NCI-H748 (cell line): ENCODE results near the gene MYLK2.
A peak's percentile ranks its signal among the peaks of the same experiment; 100 is the strongest.

Experiments used
- DNase-seq: peaks from one replicate; lab custom pipeline; 2025; ENCODE audit not compliant: unreplicated experiment; lab: John Stamatoyannopoulos, UW

MYLK2 gene

DNA sequence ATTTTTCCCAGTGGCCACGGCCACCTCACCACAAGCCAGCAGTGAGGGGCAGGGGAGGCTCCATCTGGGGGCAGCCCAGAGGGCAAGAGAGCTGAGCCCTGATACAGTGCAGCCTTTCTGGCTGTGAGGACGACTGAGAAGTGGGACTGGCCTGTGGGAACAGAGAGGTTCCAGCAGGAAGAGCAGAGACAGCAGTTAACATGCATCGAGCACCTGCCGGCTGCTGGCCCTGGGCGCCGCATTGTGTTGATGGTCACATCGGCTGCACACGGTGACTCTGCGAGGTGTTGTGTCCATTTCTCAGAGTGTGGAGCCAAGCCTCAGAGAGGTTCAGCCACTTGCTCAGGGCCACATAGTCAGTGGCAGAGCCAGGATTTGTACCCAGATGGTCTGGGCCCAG is 16.4 kb downstream of the MYLK2 start:
- DNase-seq = no peak

DNA sequence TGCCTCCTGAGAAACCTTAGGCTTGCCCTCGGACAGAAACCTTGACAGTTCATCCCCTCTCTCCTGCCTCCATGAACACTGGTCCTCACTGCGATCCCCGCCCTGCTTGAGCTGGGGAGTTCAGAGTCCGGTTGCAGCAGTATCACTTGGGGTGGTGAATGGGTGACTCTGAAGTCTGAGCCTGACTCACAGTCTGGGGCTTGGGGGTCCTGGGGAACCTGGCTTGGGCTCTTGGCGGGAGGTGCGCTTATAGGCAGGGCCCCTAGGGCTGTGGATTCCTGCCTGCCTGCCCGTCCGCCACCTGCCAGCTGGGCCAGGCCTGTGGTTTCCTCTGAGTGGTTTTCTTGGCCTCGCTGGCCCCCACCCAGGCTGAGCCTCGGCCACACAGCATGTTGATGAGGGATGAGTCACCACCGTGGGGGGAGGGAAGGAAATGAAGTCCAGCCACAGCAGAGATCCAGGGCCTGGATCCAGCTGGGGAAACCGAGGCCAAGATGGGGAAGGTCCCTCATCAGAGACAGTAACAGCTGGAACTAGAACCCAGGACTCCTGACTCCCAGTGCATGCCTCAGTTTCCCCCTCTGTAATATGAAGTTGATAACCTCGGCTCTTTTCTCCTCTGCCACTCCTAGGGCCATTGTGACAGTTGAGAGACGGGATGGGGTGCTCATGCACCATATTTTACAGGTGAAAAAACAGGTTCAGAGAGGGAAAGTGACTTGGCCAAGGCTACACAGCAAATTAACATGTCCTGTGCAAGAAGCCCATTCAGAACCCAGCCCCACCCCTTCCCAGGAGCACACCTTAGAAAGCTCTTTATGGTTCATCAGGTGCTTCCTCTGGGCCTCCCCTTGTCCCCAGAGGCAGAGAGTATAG is 17.1 kb downstream of the MYLK2 start:
- DNase-seq = no peak

DNA sequence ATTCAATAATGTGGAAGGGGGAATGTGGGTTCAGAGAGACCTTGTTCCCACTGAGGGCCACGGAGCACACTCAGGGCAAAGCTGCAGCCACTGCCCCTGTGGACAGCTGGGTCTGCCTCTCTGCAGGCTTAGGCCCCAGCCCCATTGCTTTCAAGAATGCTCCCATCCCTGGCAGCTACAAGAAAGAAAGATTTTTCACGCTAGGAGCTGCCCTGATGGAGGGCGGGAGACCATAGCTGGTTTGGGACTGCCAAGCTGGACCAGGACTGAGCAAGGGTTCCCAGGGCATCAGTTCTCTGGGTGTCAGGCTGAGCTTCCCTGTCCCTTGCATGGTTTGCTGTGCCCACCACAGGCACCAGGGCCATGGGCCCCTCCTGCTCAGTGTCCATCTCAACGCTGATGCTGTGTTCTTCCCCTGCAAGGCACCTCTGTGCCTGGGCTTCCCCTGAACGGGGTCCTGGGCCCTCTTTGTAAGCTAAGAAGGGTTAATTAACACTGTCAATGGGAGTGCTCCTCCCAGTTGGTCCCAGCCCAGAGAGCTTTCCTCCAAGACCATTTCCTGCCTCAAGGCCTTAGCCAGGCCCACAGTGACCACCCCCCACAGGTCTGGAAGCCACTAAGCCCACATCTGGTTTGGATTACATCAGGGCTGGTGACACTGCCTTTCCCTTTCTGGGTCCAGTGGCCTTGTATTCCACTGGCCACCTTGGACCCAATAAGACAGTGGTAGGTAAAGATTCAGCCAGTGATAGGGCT is 17.9 kb downstream of the MYLK2 start:
- DNase-seq = no peak

DNA sequence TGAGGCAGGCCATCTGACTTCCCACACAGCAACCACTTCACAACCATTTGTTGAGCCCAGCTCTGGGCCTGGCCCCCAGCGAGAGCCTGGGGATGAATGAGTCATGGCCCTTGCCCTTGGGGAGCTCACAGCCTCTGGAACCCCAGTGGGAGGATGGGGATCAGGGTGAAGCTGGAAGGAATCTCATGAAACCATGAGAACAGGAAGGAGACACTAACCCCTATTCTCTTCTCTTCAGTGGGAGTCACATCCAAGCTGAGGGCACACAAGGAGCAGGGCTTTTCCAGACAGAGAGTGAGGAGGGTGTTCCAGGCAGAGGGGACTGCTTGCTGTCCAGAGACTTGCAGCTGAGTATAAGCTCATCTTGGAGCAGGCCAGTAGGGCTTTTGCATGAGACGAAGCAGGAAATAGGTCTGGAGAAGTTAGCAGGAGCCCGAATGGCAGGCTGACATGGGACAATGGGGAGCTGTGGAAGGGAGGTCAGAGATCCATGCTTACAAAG is 18.8 kb downstream of the MYLK2 start:
- no peak for DNase-seq

DNA sequence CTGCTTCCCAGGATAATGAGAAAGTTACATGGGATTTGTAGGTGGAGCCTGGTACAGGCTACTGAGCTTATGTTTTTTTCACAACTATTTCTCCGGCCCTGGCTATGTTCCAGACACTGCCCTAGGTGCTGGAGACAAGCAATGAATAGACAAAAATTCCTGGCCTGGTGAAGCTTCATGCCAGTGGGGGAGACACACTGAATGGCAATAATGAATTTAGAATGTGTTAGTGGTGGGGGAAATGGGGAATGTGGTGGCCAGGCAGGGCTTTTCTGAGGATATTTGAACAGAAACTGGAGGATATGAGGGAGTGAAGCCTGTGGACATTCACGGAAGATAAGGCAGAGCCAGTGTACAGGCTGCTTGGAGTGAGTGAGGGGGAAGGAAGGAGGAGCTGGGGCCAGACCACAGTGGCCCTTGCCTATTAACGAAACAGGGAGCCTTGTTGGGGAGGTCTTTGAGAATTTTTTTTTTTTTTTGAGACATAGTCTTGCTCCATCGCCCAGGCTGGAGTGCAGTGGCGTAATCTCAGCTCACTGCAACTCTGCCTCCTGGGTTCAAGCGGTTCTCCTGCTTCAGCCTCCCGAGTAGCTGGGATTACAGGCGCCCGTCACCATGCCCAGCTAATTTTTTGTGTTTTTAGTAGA is 19.6 kb downstream of the MYLK2 start:
- DNase-seq = no peak

DNA sequence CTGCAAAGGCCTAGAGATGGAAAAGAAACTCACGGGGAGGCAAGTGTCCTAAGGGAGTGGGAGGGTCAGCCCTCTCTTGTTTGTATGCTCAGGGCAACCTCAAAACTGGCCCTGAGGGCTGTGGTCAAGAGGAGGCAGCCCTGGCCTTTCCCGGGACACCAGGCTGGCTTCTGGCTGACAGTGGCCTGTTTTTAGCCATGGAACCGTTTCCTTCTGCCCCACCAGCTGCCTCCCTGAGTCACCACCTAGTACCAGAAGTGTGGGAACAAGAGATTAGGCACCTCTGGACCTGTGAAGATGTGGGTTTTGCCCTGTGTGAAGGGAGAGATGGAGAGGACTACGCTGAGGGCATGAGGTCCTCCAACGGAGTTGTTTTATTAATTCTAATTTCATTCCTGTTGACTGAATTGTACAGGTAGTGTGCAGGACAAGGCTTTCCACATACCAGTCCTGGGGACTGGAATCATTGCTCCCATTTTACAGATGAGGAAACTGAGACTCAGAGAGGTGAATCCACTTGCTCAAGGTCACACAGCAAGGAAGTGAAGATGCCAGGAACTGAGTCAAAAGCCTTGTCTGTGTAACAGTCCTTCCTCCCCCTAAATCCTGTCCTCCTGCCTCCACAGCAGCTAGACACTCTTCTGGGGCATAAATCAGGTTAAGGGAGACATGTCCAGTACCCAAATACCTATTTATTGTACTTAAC is 20.8 kb downstream of the MYLK2 start:
- DNase-seq = no peak

DNA sequence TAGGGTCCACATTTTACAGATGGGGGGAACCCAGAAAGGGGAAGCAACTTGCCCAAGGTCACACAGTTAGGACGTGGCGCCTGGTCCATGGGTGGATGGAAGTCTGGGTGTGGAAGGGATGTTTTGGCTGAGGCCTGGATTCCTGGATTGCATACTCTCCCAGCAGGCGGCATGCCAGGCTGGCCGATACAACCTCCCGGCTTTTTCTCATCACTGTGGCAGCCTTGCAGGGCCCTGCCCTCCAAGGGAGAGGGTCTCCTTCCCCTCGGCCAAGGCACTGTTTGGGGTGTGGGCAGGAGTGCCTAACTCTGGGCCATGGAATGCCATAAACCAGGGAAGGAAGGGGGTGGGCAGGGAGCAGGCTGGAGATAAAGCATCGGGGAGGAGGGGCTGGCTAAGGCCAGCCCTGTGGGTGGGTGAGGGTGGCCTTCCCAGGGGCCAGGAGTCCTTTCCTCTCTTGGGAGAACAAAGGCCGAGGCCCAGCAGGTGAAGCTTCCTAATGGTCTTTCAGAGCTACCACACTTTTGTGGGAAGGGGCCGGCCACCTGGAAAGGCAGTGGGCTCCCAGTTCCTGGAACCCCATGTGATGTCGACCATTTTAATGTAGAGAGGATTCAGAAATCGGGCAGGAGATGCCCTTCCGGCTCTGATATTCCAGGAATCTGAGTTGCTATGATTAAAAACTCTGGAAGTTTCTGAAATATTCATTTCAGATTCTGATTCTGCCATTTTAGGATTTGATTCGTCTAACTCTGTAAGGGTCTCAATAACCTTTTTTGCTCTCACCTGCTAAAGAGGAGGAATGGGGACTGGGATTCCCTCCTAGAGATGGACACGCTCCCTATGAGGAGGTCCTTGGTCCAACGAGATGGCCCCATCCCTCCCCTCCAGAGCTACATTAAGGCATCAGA is 22.0 kb downstream of the MYLK2 start:
- DNase-seq = no peak

DNA sequence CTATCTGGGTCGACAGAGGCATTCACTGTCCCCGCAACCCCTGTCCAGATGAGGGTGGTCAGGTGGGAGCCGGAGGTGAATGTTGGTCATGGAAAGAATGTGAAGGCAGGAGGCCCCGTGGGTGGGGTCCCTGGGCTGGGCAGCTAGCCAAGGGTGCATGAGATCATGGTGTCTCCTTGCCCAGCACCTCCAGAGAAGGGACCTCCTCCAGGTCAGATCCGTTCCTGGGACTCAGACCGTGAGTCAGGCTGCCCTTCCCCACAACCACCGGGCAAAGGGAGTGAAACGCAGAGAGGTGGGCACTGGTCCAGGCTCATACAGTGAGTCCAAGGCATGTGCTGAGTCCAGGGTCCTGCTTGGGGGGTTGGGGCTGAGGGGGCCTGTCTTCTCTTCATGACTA is 22.8 kb downstream of the MYLK2 start:
- DNase-seq = no peak

DNA sequence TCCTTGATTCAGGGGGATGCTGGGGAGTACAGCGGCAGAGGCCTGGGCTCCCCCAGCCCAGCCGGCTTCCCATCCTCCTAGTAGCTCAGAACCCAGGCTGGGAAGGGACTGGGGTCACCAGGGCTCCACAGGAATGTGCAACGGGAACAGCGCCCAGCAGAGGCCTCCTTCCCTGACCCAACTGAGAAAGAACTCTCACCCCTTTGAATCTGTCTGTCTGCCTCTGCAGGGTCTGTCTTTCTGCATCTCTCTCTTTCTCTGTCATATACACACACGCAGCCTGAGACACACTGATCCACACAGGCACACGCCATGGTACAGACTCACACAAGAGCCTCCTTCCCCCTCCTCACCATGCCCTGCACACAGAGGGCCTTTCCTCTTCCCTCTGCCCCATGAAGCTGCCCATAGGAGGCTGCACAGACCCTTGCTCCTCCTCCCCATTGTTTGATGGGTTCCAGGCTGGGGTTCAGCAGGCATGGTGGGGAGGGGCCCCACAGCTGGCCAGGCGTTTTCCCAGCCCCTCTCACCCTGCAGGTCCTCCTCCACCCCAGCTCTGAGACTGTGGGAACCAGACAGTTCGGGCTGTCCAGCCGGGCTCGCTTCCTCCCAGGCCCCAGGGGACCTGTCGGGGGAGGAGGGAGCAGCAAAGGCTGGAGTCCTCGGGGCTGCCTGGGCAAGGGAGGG is 23.5 kb downstream of the MYLK2 start:
- DNase-seq = no peak

DNA sequence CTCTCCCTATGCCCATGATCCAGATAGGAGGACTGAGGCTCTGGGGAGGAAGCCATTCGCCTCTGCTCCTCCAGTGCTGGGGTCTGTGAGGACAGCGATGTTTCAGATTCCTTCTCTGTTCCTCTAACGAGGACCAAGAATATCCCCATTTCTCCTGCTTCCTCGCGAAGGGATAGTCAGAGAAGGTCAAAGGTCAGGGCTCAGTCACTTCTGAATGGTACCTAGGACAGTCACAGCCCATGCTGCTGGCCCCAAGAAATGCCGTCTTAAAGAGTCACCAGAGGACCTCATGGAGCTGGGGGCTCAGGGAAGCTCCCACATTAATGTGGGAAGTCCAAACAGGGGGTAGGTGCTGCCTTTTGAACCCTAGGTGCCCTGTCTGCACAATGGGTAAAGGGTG is 24.1 kb downstream of the MYLK2 start:
- no peak for DNase-seq

DNA sequence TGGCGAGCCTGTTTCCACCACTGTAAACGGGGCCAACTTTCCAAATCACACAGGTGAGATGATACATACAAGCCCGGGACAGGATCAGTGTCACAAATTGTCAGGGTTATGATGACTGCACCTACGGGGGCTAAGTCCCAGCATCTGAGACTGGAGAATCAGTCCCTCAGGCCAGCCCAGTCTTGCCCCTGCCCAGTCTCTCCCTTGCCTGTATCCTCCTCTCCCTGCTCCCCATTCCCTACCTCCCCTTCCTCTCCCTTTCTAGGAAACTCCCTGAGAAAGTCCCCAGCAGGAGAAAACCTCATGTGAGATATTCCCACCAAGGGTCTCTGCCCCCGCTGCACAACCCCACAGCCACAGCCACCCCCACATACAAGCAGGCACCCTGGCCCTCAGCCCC is 24.7 kb downstream of the MYLK2 start:
- no peak for DNase-seq

DNA sequence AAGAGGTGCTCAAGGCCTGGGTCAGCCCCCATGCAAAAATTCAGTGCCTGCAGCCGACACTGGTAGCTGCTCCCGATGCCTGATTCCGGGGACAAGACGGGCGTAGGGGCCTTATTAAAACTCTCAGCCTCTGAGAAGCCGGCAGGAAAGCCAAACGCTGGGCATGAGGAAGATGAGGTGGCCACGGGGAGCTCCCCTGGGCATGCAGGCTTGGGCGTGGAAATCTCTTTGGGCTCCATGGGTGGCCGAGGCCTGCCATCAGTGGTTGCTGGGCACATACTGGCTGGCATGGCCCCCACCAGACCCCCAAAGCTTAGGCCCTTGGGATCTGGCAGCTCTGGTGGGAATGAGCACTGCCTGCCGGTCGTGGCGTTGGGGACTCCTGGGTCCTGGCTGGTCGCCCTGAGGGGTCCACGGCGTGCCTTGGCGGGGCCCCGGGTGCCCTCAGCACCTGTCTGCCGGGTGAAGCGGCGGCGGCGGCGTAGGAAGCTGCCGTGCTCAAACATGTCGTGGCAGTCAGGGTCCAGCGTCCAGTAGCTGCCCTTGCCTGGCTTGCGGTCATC is 25.7 kb downstream of the MYLK2 start:
- DNase-seq = no peak

DNA sequence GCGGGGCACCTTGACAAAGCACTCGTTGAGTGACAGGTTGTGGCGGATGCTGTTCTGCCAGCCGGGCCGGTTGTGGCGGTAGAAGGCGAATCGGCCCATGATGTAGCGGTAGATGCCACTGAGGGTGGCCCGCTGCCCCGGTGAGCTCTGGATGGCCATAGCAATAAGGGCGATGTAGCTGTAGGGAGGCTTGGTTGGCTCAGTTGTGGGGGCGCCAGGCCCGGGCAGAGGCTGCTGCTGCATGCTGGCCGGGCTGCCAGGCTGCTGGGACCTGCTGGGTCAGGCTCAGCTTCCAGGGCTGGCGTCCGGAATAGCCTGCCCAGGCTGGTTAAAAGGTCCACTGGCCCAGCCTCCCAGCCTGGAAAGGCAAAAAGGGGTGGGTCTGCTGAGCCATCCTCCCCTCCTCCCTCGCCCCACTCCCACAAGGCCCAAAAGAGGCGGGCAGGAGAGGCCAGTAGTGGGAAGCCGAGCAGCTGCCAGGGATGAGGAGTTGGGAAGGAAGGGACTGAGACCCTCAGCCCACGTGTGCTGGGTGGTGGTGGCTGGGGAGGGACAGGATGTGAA is 26.2 kb downstream of the MYLK2 start, which contains the start of gene FOXS1:
FOXS1 (minus strand) TSS at position 305 of the 564 bp plus-strand sequence; CDS start at position 243, 62 bp downstream.
- DNase-seq = no peak

DNA sequence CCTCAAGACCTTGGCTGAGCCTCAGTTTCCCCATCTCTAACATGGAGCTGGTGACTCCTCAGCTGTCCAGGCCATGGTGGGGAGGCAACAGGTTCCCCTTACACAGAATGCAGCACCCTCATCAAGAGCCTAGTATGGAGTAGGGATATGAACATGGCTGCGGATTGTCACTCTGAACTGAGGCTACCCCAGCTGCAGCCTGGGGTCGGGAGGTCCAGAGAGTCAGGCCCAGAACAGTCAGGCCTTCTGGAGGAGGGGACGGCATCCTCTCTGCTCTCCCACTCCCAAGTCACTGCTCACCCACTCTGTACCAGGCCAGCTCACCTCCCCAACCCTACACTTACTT is 27.6 kb downstream of the MYLK2 start:
- DNase-seq = no peak

DNA sequence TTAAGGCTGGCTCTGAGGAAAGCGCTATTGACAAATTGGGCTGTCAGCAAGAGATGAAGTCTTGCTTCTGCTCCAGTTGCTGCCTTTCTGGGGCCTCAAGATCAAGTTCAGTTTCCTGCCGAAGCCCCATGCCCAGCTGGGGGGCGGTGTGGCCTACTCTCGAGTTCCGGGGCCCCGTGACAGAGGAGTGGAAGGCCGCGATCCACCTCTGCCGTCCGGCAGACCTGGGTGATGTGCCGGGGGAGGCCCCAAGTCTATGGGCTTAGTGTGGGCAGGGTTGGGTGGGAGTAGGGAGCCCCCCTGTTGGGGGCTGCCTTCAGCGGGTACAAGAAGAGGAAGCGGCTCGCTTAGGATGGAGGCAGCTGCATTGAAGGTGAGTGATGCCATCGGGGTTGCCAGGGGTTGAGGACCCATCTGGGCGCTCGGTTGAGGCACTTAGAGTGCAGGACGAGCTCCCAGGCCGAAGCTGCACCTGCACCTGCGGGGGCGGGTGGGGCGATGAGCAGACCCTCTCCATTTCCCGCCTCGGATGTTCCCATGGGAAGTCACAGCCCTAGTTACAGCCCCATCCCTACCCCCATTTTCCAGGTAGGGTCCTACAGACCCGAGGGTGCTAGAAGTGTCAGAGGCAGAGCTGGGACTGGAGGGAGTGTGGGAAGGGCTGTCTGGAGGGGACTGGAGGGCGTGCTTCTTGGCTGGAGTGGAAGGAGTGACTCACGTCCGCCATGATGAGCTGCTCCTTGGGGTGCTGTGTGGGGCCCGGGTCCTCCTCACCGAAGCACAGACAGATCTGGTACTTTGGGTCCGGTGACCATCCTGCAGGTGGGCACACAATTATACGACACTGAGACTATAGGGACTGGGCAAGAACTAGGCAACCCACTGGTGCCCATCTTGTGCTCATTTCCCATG is 29.2 kb downstream of the MYLK2 start:
- no peak for DNase-seq

DNA sequence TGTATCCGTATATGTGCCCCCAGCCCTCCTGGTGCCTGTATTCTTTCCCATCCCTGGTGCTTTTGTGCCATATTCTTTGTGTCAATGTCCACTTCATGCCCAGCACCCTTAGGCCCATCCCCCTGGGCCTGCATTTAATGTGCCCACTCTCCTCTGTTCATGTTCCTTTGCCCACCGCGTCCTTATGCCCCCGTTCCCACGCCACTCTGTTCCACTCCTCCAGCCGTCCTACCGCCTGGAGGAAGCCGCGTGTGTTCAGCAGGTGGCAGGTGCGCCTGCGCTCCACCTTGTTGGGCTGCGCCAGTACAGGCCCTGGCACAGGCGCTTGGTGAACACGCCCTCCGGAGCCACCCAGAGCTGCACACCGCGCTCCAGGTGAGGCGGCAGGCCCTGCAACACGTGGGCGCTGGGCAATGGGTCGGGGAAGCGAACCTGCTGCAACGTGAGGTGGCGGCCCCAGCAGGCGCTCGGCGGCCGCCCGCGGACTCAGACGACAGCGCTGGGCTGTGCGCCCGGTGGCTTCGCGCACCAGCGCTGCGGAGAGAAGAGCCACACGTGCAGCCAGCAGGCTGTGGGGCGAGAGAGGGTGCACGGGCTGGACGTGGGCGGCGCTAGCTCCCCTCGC is 30.3 kb downstream of the MYLK2 start:
- DNase-seq = peak; percentile 68

DNA sequence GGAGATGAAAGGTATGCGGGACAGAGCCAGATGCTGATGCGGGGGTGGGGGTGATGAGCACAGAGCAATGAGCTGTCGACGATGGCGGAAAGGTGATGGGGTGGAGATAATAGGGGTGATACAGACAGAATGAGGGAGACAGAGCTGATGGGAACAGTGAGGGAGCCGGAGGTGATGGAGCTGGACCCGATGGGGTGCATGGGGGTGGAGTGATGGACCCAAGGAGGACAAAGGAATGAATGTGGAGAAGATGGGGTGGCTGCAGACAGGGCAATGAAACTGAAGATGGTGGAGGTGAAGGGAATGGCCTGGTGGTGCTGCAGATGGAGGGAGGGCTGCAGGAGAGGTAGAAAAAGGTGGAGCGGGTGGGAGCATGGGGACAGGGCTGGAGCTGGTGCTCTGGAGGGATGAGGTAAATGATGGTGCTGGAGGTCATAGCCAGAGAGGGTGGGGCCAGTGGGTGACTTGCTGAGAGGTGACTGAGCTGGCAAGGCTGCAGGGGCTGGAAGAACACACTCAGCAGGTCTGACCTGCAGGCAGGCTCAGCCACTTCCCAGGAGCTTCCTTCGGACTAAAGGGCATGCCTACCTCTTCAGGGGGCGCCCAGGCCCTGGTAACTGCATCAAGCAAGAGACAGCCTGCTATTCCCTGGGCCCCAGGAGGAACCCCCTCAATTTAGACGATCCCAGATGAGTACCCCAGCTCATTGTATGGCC is 32.2 kb downstream of the MYLK2 start:
- no peak for DNase-seq
